ENCODE measurements around the gene SYVN1.

SYVN1 gene

DNA sequence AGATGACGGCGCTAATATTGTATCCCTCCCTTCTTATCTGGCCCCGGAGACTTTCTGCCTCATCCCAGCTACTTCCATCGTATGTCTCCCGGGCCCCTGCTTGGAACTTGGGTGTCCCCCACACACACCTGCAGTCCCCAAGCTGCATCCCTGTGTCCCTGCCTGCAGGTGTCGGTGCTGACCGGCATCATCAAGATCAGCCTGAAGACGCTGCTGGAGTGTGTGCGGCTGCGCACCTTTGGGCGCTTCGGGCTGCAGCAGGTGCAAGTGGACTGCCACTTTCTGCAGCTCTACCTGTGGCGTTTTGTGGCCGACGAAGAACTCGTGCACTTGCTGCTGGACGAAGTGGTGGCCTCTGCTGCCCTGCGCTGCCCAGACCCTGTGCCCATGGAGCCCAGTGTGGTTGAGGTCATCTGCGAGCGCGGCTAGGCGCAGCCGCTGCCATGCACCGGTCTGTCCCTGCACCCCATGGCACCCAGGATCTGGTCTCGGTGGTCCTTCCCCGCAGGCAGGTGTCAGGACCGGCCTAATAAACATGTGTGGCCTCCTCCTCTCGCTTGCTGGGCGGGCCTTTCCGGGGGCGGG, 23.1 kb downstream of the SYVN1 start:
- no peak for DNase-seq

DNA sequence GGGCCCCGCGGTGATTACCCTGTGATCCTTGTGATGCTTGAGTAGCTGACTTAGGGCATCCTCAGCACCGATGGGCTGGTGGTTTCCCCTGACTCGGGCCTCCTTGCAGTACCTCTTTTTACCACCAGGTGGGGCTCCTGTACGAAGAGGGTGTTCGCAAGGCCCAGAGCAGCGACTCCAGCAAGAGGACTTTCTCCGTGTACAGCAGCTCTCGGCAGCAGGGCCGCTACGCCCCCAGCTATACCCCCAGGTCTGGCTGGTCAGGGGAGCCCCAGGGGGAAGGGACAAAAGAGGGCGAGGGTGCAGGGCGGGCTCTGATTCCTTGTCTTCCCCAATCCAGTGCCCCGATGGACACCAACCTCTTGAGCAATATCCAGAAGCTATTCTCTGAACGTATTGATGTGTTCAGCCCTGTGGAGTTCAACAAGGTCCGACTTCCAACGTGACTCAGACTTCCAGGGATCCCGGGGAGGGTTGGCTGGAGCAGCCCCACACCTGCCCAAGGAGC, 23.9 kb downstream of the SYVN1 start:
- peak; percentile 72 for DNase-seq

DNA sequence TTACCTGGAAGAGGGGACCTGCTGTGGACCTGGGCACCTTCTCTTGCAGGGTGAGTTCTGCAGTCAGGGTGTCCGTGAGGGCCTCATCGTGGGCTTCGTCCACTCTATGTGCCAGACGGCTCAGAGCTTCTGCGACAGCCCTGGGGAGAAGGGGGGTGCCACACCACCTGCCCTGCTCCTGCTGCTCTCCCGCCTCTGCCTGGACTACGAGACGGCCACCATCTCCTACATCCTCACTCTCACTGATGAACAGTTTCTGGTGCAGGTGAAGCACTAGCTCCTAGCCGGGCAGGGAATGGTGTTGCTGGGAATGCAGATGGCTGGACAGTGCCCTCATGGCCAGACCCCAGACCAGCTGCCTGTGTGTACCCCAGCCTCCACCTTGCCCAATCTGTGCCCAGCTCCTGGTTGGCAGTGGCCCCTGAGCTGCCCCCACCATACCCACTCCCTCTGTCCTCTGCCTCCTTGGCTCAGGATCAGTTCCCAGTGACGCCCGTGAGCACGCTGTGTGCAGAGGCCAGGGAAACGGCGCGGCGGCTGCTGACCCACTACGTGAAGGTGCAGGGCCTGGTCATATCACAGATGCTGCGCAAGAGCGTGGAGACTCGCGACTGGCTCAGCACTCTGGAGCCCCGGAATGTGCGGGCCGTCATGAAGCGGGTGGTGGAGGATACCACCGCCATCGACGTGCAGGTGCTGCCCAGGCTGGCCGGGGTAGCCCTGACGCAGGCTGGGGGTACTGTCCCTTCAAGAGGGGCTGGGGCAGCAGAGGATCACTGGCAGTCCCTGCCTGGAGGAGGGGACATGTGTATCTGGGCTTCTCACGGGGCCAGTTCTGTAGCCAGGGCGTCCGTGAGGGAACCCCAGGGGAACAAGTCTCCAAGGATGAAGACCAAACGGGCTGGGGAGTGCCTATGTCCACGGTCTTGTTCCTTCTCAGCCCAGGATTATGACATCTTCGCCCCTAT, 24.8 kb downstream of the SYVN1 start:
- DNase-seq, result no peak

DNA sequence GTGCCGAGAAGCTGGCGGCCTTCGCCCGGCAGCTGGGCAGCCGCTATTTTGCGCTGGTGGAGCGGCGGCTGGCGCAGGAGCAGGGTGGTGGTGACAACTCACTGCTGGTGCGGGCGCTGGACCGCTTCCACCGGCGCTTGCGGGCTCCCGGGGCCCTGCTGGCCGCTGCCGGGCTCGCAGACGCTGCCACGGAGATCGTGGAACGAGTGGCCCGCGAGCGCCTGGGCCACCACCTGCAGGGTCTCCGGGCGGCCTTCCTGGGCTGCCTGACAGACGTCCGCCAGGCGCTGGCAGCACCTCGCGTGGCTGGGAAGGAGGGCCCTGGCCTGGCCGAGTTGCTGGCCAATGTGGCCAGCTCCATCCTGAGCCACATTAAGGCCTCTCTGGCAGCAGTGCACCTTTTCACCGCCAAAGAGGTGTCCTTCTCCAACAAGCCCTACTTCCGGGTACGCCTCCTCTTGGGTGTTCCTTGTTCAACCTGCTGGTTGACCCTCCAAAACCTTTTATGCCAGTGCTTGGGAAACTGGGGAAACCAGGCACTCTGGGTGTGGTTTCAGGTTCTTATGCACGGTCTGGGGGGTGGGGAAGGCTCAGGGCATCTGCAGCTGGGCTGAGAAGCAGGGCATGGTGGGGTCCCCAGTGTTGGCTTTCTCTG, 25.7 kb downstream of the SYVN1 start:
- no peak for DNase-seq

DNA sequence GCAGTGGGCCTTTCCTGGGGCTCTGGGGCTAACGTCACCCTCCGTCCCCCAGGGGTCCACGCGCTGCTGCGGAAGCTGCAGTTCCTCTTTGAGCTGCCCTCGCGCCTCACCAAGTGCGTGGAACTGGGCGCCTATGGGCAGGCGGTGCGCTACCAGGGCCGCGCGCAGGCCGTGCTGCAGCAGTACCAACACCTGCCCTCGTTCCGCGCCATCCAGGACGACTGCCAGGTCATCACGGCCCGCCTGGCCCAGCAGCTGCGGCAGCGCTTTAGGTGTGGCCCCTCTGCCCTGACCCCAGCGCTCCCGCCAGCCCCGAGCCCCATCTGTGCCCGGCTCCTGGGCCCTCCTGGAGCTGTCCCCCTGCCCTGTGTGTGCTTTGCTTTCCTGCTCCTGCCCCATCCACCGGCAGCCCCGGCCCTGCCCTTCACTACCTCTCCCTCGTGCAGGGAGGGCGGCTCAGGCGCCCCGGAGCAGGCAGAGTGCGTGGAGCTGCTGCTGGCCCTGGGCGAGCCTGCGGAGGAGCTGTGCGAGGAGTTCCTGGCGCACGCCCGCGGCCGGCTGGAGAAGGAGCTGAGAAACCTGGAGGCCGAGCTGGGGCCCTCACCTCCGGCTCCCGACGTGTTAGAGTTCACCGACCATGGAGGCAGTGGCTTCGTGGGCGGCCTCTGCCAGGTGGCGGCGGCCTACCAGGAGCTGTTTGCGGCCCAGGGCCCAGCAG, 26.4 kb downstream of the SYVN1 start:
- no peak for DNase-seq

DNA sequence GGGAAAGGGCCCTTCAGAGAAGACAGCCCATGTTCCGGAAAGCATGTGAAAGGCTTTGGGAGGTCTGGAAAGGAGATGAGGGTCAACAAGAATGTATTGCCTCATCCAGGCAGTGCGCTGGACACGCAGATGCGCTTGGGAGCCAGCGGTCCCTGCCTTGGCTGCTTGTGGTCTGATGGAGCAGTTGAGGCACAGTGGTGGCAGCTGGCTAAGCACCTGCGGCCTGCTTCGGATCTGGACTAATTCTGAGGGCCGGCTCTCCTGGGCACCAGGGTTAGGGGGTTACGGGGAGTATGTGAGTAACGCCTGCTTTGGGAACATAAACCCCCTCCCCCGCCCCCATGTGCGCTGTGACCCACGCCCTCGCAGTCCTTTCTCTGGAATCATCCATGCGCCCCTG, 27.2 kb downstream of the SYVN1 start:
- no peak for DNase-seq

DNA sequence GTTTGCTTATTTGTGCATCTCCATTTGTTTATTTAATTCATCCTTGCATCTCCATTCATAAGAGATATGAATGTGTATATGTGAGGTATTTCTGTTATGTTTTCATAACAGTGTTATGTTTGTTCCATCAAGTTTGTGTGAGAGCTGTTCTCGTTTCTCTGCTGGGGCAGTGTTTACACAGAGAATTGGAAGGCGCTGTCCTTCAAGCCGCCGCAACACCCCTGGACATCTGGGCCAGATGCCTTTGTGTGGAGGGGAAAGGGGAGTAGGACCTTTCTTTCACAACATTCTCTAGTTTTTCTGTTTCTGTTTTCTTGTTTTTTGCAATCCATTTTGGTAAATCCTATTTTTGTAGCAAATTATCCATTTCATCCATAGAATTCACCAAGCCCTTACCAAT, 29.7 kb downstream of the SYVN1 start:
- DNase-seq, result no peak

DNA sequence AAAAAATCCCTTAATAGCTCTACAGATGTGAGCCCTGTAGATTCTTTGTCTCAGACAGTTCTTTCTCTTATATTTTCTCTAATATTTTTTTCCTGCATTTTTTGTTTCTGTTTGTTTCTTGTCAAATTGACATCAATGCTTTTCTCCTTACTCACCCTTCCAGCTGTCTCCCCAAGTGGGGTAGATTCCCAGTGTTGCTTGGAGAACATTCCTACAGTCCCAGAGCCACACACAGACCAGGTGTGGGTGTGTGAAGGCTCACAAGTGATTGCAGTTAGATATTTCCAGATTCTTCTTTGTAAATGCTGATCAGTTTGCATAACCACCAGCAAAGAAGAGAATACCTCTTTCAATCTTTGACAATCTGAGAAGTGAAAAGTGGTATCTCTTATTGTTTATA, 30.8 kb downstream of the SYVN1 start:
- DNase-seq, result no peak

DNA sequence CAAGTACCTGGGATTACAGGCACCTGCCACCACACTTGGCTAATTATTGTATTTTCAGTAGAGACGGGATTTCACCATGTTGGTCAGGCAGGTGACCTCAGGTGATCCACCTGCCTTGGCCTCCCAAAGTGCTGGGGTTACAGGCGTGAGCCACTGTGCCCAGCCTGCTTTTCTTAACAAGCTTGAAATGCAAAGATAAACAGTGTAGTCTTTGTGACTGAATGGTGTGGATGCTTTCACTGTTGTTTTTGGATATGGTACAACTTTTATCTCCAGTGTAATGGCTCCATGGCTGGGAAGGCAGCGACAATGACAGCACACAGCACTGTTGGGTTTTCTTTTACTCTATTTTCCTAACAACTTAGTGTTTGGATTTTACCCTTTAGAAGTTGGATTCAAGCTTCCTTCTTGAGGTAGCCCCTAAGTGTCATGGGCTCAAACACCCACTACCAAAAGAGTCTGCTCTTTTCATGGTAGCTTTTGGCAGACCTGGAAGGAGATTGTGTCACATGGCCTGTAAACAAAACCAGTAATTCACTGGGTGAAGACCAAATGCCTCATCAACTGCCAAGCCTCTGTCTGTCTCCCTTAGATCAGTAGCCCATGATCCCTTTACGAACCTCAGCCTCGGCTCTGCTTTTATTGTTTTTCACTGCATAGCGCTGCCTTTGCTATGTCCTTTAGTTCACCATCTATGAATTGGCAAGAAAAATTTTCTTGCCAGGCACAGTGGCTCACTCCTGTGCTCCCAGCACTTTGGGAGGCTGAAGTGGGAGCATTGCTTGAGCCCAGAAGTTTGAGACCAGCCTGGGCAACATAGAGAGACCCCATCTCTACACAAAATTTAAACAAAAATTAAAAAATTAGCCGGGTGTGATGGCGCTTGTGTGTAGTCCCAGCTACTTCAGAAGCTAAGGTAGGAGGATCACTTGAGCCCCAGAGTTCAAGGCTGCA, 31.9 kb downstream of the SYVN1 start:
- DNase-seq, result no peak

DNA sequence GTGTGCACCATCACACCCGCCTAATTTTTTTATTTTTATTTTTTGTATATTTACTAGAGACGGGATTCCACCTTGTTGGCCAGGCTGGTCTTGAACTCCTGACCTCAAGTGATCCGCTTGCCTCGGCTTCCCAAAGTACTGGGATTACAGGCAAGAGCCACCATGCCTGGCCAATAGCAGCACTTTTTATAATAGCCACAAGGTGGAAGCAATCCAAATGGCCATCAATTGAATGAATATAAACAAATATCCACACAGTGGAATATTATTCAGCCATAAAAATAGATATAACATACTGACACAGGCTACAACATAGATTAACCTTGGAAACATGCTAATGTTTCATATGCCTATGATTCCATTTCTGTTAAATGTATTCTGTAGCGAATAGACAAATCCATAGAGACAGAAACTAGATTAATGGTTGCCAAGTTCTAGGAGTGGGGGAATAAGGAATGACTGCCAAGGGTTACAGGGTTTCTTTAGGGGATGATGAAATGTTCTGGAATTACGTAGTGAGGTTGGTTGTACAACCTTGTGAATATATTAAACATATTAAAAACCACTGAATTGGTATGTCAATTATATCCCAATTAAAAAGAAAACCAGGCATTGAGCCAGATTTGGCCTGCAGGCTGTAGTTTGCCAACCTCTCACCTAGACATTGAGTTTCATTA, 33.5 kb downstream of the SYVN1 start:
- DNase-seq, result no peak

DNA sequence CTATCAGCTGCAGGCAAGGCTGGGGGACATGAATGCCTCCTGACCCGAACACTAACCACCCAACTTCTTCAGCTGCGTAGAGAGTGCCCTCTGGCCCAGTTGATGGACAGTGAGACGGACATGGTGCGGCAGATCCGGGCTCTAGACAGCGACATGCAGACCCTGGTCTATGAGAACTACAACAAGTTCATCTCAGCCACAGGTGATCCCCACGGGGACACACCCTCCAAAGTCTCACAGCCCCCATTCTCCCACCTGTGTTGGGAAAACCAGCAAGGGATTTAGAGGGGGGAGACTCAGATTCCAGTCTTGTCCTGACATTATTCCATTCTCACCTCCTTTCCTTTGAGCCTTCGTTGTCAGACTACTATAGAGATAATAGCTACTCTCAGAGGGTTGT, 37.4 kb downstream of the SYVN1 start:
- DNase-seq, result no peak

DNA sequence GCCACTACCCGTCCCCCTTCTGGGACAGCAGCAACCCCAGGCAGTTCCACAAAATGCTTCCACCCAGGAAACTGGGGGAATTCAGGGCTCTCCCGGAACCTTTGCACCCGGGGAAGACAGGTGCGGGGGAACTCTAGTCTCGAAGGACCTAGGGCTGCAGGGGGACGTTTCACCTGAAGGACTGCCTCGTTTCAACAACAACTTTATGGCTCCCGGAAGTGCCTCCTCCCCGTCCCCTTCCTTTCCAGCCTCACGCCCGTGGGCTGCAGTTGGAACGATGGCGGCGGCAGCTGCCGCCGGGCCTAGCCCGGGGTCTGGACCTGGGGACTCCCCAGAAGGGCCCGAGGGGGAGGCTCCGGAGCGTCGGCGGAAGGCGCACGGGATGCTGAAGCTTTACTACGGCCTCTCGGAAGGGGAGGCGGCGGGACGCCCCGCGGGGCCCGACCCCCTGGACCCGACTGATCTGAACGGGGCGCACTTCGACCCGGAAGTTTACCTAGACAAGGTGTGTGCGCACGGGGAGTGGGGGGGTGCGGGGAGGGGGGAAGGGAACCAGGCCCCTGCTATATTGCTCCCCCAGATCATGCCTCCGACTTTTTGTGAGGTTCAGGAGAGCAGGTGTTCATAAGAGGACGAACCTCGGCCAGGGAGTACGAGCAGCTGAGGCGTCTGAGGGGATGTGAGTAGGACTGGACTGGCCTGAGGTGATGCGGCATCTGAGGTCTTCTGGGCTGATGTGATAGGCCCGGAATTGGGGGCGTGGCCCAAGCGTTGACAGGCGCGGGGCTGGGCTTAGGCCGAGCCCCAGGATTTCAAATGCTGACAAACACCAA, 38.1 kb downstream of the SYVN1 start, which contains the start of gene VPS51:
Gene VPS51, plus strand, starts transcription at position 241 of the 833 bp plus-strand sequence. Its CDS starts 37 bp downstream, at position 278.
- peak; percentile 84 for DNase-seq

DNA sequence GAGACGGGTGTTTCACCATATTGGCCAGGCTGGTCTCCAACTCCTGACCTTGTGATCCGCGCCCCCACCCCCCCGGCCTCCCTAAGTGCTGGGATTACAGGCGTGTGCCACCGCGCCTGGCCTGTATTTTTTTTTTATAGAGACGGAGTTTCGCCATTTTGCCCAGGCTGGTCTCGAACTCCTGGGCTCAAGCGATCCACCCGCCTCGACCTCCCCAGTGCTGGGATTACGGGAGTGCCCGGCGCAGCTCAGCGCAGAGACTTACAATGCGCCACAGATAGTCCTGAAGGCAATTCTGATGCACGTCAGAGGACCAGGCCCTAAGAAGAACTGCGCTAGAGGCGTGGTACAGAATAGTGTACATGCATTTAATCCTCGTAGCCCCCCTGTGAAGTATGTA, 38.9 kb downstream of the SYVN1 start:
- DNase-seq, result no peak

DNA sequence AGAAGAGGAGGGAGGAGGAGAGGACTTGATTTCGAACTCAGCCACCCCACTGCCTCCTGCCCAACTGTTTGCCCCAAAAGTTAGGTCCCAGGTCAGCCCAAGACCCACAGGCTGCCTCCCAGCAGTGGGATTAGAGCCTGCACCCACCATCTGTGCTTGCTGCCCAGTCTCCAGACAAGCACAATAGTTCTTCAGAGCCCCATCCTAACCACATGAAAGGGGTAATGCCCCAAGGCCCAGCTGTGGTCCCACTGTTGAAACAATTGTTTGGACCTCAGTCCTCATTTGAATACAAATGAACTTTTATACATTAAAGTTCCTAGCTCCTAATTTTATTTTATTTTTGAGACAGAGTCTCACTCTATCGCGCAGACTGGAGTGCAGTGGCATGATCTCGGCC, 43.7 kb downstream of the SYVN1 start:
- DNase-seq, result no peak

DNA sequence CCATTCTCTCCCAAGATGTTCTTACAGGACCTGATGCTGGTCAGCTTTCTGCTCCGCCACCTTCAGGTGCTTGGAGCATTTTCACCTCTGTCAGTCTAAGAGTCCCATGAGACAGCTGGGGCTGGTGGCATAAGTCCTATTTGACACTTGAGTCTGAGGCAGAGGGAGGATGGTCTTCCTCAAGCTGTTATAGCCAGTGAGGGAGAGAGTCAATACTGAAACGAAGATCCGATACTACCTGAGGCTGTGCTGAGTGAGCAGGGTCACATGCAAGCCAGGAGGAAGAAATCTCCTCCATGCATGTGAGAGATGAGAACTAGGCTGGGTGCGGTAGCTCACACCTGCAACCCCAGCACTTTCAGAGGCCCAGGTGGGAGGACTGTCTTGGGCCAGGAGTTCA, 44.7 kb downstream of the SYVN1 start:
- DNase-seq, result no peak

DNA sequence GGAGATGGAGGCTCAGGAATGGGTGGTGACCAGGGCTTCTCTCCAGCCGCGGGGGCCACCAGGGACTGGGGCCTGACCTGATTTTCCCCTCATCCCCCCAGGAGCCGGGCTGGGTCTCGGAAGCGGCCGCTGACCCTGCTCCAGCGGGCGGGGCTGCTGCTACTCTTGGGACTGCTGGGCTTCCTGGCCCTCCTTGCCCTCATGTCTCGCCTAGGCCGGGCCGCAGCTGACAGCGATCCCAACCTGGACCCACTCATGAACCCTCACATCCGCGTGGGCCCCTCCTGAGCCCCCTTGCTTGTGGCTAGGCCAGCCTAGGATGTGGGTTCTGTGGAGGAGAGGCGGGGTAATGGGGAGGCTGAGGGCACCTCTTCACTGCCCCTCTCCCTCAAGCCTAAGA, 46.5 kb downstream of the SYVN1 start:
- no peak for DNase-seq

DNA sequence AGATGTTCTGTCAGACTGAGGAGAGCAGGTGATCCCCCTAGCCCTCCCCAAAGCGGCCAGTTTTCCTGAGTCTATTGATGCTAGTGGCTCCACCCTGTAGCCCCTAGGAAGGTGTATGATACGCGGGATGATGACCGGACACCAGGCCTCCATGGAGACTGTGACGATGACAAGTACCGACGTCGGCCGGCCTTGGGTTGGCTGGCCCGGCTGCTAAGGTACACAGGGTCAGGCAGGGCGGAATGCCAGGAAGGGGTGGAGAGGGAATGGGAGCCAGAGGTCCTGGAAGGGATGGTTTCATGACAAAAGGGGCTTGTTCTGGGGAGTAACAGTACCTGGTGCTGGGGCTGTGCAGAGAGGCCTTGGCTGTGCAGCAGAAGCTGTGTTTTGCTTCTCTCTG, 47.1 kb downstream of the SYVN1 start:
- DNase-seq, result no peak

DNA sequence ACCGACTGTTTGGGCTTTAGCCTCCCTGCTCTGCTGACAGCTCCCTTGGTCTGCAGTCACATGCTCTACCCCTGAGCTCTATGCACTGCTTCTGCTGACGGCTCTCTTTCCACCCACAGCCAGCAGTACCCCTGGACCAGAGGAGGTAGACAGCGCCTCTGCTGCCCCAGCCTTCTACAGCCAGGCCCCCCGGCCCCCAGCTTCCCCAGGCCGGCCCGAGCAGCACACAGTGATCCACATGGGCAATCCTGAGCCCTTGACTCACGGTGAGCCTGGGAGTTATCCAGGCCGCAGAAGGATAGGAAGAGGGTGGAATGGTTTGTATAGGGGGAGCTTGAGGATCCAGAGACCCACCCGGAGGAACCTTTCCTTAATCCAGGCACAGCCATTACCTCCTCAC, 47.5 kb downstream of the SYVN1 start:
- DNase-seq, result no peak

DNA sequence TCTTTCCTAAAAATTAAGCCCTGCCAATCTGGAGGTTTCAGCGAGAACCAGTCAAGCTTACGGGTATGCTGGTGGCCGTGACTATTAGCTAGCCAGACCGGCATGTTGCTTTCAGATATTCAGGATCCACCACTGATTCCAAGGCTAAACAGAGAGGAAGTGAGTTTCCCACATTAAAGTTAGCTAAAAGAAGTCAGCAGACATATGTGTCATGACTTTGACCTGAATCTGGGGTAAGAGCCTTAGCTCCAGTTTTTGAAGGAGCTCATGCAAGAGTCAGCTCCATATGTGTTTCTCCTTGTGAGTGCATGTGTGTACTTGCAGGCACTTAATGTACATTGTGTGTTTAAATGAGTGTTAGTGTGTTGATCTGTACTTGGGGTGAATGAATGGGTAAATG, 48.9 kb downstream of the SYVN1 start:
- no peak for DNase-seq
